H1 (cell line): ENCODE results near the gene TNS3. TPM values are rescaled to one million over a fixed set of nuclear protein-coding genes. Genes with fewer than 3 reads are reported as not detected.
A peak's percentile ranks its signal among the peaks of the same experiment; 100 is the strongest.

Experiments
- CTCF ChIA-PET: fragments of 300-600 bp; sonication (Branson Sonifier 250); formaldehyde crosslinking; loops from one replicate; lab custom pipeline; 2021; ENCODE audit not compliant: partially characterized antibody; lab: Charles Lee
- POLR2A ChIA-PET: fragments of 300-600 bp; sonication (Branson Sonifier 250); formaldehyde crosslinking; loops from one replicate; lab custom pipeline; 2021; ENCODE audit warnings: inconsistent platforms; ENCODE audit not compliant: partially characterized antibody; lab: Charles Lee
- DNase-seq, 2 experiments: peaks; one replicate each; pipeline versions ENCODE4 v3.0.0 to v3.0.0-alpha.2; 2010 to 2022; ENCODE audit warnings: low spot score in 2 of 2, low read depth in 1 of 2, mixed read lengths in 1 of 2
- FAIRE-seq: peaks from 2 replicates; lab custom pipeline; 2011; peaks lifted over from hg19 to GRCh38; lab: Jason Lieb, UNC
- H2AFZ ChIP-seq: 2 replicates; pipeline ENCODE4 v1.8.1; 2012; ENCODE audit warnings: low read length, inconsistent platforms
- H2AK5ac ChIP-seq: 2 replicates; pipeline ENCODE4 v1.6.1; 2013; ENCODE audit warnings: low read depth, low read length
- H2BK120ac ChIP-seq: replicated peaks from 2 replicates; pipeline ENCODE3; 2013; ENCODE audit warnings: low read depth, low read length, inconsistent platforms
- H2BK12ac ChIP-seq: 2 replicates; pipeline ENCODE4 v1.6.1; 2013; ENCODE audit warnings: low read depth, low read length
- H2BK15ac ChIP-seq: 2 replicates; pipeline ENCODE4 v1.6.1; 2013; ENCODE audit warnings: low read length
- H2BK20ac ChIP-seq: 2 replicates; pipeline ENCODE4 v1.6.1; 2013; ENCODE audit warnings: low read length
- H2BK5ac ChIP-seq: 2 replicates; pipeline ENCODE4 v1.6.1; 2013; ENCODE audit warnings: low read depth, low read length
- H3K14ac ChIP-seq: 2 replicates; pipeline ENCODE4 v1.6.1; 2013; ENCODE audit warnings: inconsistent platforms; ENCODE audit not compliant: insufficient read length
- H3K18ac ChIP-seq: 2 replicates; pipeline ENCODE4 v1.6.1; 2013; ENCODE audit warnings: low read length; ENCODE audit errors: extremely low read depth
- H3K23ac ChIP-seq: 2 replicates; pipeline ENCODE4 v1.6.1; 2013; ENCODE audit warnings: inconsistent platforms; ENCODE audit not compliant: insufficient read length
- H3K23me2 ChIP-seq: 2 replicates; pipeline ENCODE4 v1.6.1; 2013; ENCODE audit warnings: low read depth, low read length
- H3K27ac ChIP-seq: 2 replicates; pipeline ENCODE4 v1.6.1; 2011; ENCODE audit warnings: low read depth, low read length, inconsistent platforms
- H3K27me3 ChIP-seq, 4 experiments: replicated peaks in 1 of 4; 1 replicate in 1 of 4; 2 replicates in 3 of 4; pipeline versions ENCODE4 v1.6.1 to v1.8.1; 2011 to 2013; ENCODE audit warnings: low read length in 3 of 4, mild to moderate bottlenecking in 3 of 4, inconsistent platforms in 2 of 4, mixed read lengths in 2 of 4, moderate library complexity in 1 of 4; ENCODE audit not compliant: control insufficient read depth in 3 of 4, insufficient read depth in 3 of 4; ENCODE audit errors: extremely low read depth in 1 of 4
- H3K36me3 ChIP-seq, 4 experiments: 2 replicates each; pipeline versions ENCODE4 v1.6.1 to v1.8.1; 2011 to 2013; ENCODE audit warnings: mild to moderate bottlenecking in 4 of 4, low read length in 3 of 4, moderate library complexity in 2 of 4, control low read depth in 1 of 4, inconsistent platforms in 1 of 4; ENCODE audit not compliant: insufficient read depth in 4 of 4, control insufficient read depth in 2 of 4
- H3K4ac ChIP-seq: replicated peaks from 2 replicates; pipeline ENCODE3; 2013; ENCODE audit warnings: low read length, low read depth, mixed read lengths, inconsistent platforms; ENCODE audit not compliant: insufficient read length
- H3K4me1 ChIP-seq, 4 experiments: replicated peaks in 1 of 4; 1 replicate in 1 of 4; 2 replicates in 3 of 4; pipeline versions ENCODE4 v1.6.1 to v1.8.1; 2011 to 2013; ENCODE audit warnings: low read length in 3 of 4, inconsistent platforms in 2 of 4, mixed read lengths in 1 of 4; ENCODE audit not compliant: insufficient read depth in 4 of 4, control insufficient read depth in 3 of 4
- H3K4me2 ChIP-seq, 2 experiments: 2 replicates each; pipeline versions ENCODE4 v1.6.1 to v1.8.1; 2011 to 2013; ENCODE audit warnings: low read depth in 2 of 2, low read length in 2 of 2, control low read depth in 1 of 2, inconsistent platforms in 1 of 2, mild to moderate bottlenecking in 1 of 2; ENCODE audit not compliant: insufficient read depth in 1 of 2
- H3K4me3 ChIP-seq, 4 experiments: fragments of 200-600, 300-600 bp in 1 of 4; sonication (generic), shearing (Covaris generic), sonication (Bioruptor Twin) in 1 of 4; 2 replicates each; pipeline versions ENCODE4 v1.5.1 to v1.8.1; 2011 to 2016; ENCODE audit warnings: low read length in 4 of 4, low read depth in 3 of 4, control low read depth in 2 of 4, inconsistent platforms in 2 of 4, mild to moderate bottlenecking in 2 of 4, mixed read lengths in 1 of 4, moderate library complexity in 1 of 4; ENCODE audit not compliant: insufficient read depth in 2 of 4; ENCODE audit errors: extremely low read depth in 1 of 4
- H3K56ac ChIP-seq: replicated peaks from 2 replicates; pipeline ENCODE3; 2013; ENCODE audit warnings: low read depth, mild to moderate bottlenecking, mixed read lengths, low read length, inconsistent platforms; ENCODE audit not compliant: insufficient read length
- H3K79me1 ChIP-seq: 2 replicates; pipeline ENCODE4 v1.6.1; 2013; ENCODE audit warnings: low read depth, low read length, control low read depth
- H3K79me2 ChIP-seq, 2 experiments: 2 replicates each; pipeline versions ENCODE4 v1.6.1 to v1.8.1; 2012 to 2013; ENCODE audit warnings: low read length in 2 of 2, mild to moderate bottlenecking in 2 of 2, inconsistent platforms in 1 of 2; ENCODE audit not compliant: insufficient read depth in 2 of 2, control insufficient read depth in 1 of 2
- H3K9ac ChIP-seq, 4 experiments: replicated peaks in 1 of 4; 1 replicate in 1 of 4; 2 replicates in 3 of 4; pipeline versions ENCODE4 v1.6.1 to v1.8.1; 2011 to 2013; ENCODE audit warnings: low read depth in 3 of 4, low read length in 3 of 4, control low read depth in 2 of 4, mild to moderate bottlenecking in 2 of 4, moderate library complexity in 2 of 4, inconsistent platforms in 1 of 4; ENCODE audit errors: extremely low read depth in 1 of 4
- H3K9me3 ChIP-seq, 2 experiments: 2 replicates each; pipeline versions ENCODE4 v1.6.1 to v1.8.1; 2012 to 2013; ENCODE audit warnings: mild to moderate bottlenecking in 2 of 2, moderate library complexity in 2 of 2, control low read depth in 1 of 2, inconsistent platforms in 1 of 2, low read depth in 1 of 2, low read length in 1 of 2, mixed read lengths in 1 of 2; ENCODE audit not compliant: insufficient read depth in 2 of 2
- H4K20me1 ChIP-seq, 2 experiments: replicated peaks in 1 of 2; 2 replicates each; pipeline versions ENCODE3 to v1.8.1; 2011 to 2013; ENCODE audit warnings: inconsistent platforms in 2 of 2, low read length in 2 of 2, mild to moderate bottlenecking in 1 of 2; ENCODE audit not compliant: insufficient read depth in 2 of 2, control insufficient read depth in 1 of 2
- H4K5ac ChIP-seq: 2 replicates; pipeline ENCODE4 v1.6.1; 2013; ENCODE audit warnings: low read length, low read depth, mixed read lengths, inconsistent platforms; ENCODE audit not compliant: insufficient read length
- H4K8ac ChIP-seq: 2 replicates; pipeline ENCODE4 v1.8.0; 2013; ENCODE audit warnings: mild to moderate bottlenecking, moderate library complexity, low read length, inconsistent platforms; ENCODE audit not compliant: insufficient read depth; ENCODE audit errors: extremely low read depth
- H4K91ac ChIP-seq: replicated peaks from 2 replicates; pipeline ENCODE3; 2013; ENCODE audit warnings: low read length, mixed read lengths, inconsistent platforms; ENCODE audit not compliant: insufficient read length
- CEBPB ChIP-seq: IDR thresholded peaks from 2 replicates; pipeline ENCODE4 v1.6.1; 2012; ENCODE audit warnings: low read depth, low read length
- CHD2 ChIP-seq: IDR thresholded peaks from 2 replicates; pipeline ENCODE4 v1.6.1; 2012; ENCODE audit warnings: low read length, improper control_type of control experiment
- E2F6 ChIP-seq: IDR thresholded peaks from 2 replicates; pipeline ENCODE4 v1.6.1; 2012; ENCODE audit warnings: inconsistent platforms
- HDAC2 ChIP-seq, 2 experiments: fragments of 300-600 bp in 1 of 2; sonication (generic) in 1 of 2; IDR thresholded peaks; 2 replicates each; pipeline ENCODE4 v1.6.1; 2011 to 2012; ENCODE audit warnings: low read depth in 2 of 2, low read length in 2 of 2, mild to moderate bottlenecking in 2 of 2, moderate library complexity in 2 of 2, borderline replicate concordance in 1 of 2, inconsistent platforms in 1 of 2
- JUN ChIP-seq: IDR thresholded peaks from 2 replicates; pipeline ENCODE4 v1.6.1; 2011; ENCODE audit warnings: low read depth, mild to moderate bottlenecking, improper control_type of control experiment, low read length
- KDM1A ChIP-seq: fragments of 200-600, 300-600 bp; sonication (generic); IDR thresholded peaks from 2 replicates; pipeline ENCODE4 v1.7.1; 2016; ENCODE audit warnings: mild to moderate bottlenecking, low read length, borderline replicate concordance
- NANOG ChIP-seq: IDR thresholded peaks from 2 replicates; pipeline ENCODE4 v1.6.1; 2011; ENCODE audit warnings: low read length, low read depth, mild to moderate bottlenecking, inconsistent platforms; ENCODE audit not compliant: insufficient read depth, poor library complexity, severe bottlenecking
- RNF2 ChIP-seq: fragments of 200-900, 300-1000 bp; sonication (generic); IDR thresholded peaks from 2 replicates; pipeline ENCODE4 v1.7.1; 2016; ENCODE audit warnings: borderline replicate concordance, low read depth, mild to moderate bottlenecking, antibody characterized with exemption, low read length; ENCODE audit not compliant: poor library complexity, severe bottlenecking; ENCODE audit errors: missing control alignments
- SIRT6 ChIP-seq: IDR thresholded peaks from one replicate; pipeline ENCODE4 v1.7.1; 2012; ENCODE audit warnings: low read length, inconsistent platforms
- SP2 ChIP-seq: IDR thresholded peaks from 2 replicates; pipeline ENCODE4 v1.6.1; 2012; ENCODE audit warnings: mild to moderate bottlenecking, low read length, inconsistent platforms
- WGBS, 2 experiments: shearing (Covaris generic) in 1 of 2; methylation state at CpG; one replicate each; pipeline versions ENCODE4 v1.1.6 to v1.1.7; 2013 to 2015; ENCODE audit warnings: low lambda C conversion rate in 2 of 2, mixed read lengths in 2 of 2, inconsistent platforms in 1 of 2, low coverage in 1 of 2, missing lambda C conversion rate in 1 of 2; ENCODE audit not compliant: insufficient replicate concordance in 2 of 2, insufficient coverage in 1 of 2, insufficient read length in 1 of 2; ENCODE audit errors: extremely low coverage in 1 of 2, missing lambda C conversion rate in 1 of 2; 5-methylcytosine and 5-hydroxymethylcytosine counted together
- polyA plus RNA-seq, 7 experiments: library from polyadenylated mRNA; depleted of rRNA in 3 of 7; stranded (reverse) in 5 of 7; unstranded in 2 of 7; fragments of >200 nt in 5 of 7; fragments of 200-250 nt in 2 of 7; gene quantifications; 1 replicate in 5 of 7; 2 replicates in 1 of 7; 4 replicates in 1 of 7; pipeline versions ENCODE4 v1.2.1 to v1.2.3, GENCODE V29; 2011 to 2013; ENCODE audit warnings: missing spikeins in 2 of 7, mixed read lengths in 2 of 7
- total RNA-seq: library from RNA; stranded (reverse); fragmentation: NEBNext Ultra II Directional; extraction: Animal tissue kit (Norgen Biotek cat#: 25700); gene quantifications from 2 replicates; pipeline ENCODE4 v1.2.1, GENCODE V29; 2021

The TNS3 gene
- total and polyA plus RNA-seq, 2 of the 8 experiments (the other 6 are each of a cell fraction or from before 2014, with no cell fraction given): 11.9 to 24.2 TPM

DNA sequence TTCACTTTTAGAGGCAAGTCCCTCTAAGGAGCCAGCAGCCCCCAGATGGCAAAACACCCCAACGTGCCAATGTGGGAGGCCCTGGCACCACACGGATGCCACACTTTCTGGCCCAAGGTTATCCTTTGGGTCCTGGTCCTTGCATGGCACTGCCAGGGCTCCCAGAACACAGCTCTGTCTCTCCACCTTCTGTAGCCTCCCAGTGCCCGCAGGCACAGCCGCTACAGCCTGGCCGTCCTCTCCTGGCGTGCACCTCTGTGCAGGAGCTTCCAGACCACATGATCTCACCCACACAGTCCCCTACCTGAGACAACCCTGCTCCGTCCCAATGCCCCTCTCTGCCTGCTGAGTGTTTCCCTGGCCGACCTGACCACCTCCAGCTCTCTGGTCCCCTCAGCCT lies 215.0 kb downstream of the TNS3 start:
- Histone ChIP-seq H3K23ac (no peak overlapping the region), H3K4ac (no peak overlapping the region), H3K27ac (no peak overlapping the region), H3K23me2 (peaks cover 7% of the 10 kb centered on the region; the same call in 1 of the 2 replicates), H3K9ac (no peak overlapping the region), H2AK5ac (no peak overlapping the region), H3K4me2 (no peak overlapping the region), H4K8ac (no peak overlapping the region), H2BK5ac (peak overlapping the region; percentile 24; the same call in 1 of the 2 replicates), H3K4me3 (no peak overlapping the region), H2BK120ac (no peak overlapping the region), H3K27me3 (no peaks in the 10 kb centered on the region; a peak in 1 of 7 replicates), H4K91ac (no peak overlapping the region), H2AFZ (no peak overlapping the region), H3K56ac (no peak overlapping the region), H4K20me1 (peaks cover 0 to 7% of the 10 kb centered on the region in 2 experiments), H2BK20ac (no peak overlapping the region), H4K5ac (no peak overlapping the region), H2BK15ac (no peak overlapping the region), H2BK12ac (no peak overlapping the region), H3K18ac (no peak overlapping the region), H3K9me3 (peaks cover 0 to 5% of the 10 kb centered on the region in 2 experiments; a peak in 1 of 4 replicates), H3K36me3 (peaks cover 2 to 11% (median 5%) of the 10 kb centered on the region in 4 experiments; a peak in 4 of 8 replicates), H3K79me2 (peaks cover 4 to 7% of the 10 kb centered on the region in 2 experiments), H3K4me1 (peaks cover 0 to 5% (median under 1%) of the 10 kb centered on the region in 4 experiments; a peak in 5 of 7 replicates), H3K79me1 (peaks cover 7% of the 10 kb centered on the region; the same call in 1 of the 2 replicates), H3K14ac (no peak overlapping the region)
- 88% methylated on average over 8 of the region's 8 CpGs; no CpG with 5 or more reads in 1 of the 2 experiments for WGBS, 2 experiments
- TF ChIP-seq HDAC2 (IDR thresholded peaks at IDR 0.05; ENCODE audit: borderline replicate concordance in 1 of 2, low read depth in 2 of 2, low read length in 2 of 2): no peak
- no peak for TF ChIP-seq E2F6
- TF ChIP-seq CHD2: no peak
- TF ChIP-seq RNF2: no peak
- TF ChIP-seq CEBPB: no peak
- no peak for TF ChIP-seq JUN
- no peak for TF ChIP-seq SP2
- TF ChIP-seq SIRT6: no peak
- no peak for TF ChIP-seq KDM1A
- no peak for TF ChIP-seq NANOG
- no peak for FAIRE-seq
- POLR2A ChIA-PET: no interaction called here
- no peak for DNase-seq
- CTCF ChIA-PET: interaction anchor here (0.6 to 1.1 kb wide), 3 partner anchors 12 to 526 kb away, joined by 3 read pairs; no protein-coding TSS in a partner anchor
